ENCODE results near the gene GABPA. TPM values are rescaled to one million over a fixed set of nuclear protein-coding genes. Genes with fewer than 3 reads are reported as not detected.

Gene GABPA
- polyA plus RNA-seq, 1 of the 3 experiments (the other 2 are of a cell fraction) = 6.2 TPM

- no peaks in the 10 kb centered on the region for H3K9me3 ChIP-seq
- WGBS (ENCODE audit: low lambda C conversion rate) = 45% methylated on average over 7 of the region's 7 CpGs
- peaks cover 4 to 6% of the 10 kb centered on the region in 2 experiments for H3K36me3 ChIP-seq (replicated peaks in 1 of 2; ENCODE audit: control insufficient read depth in 1 of 2, insufficient read depth in 2 of 2, low read length in 1 of 2)
- no peaks in the 10 kb centered on the region for H3K27me3 ChIP-seq (ENCODE audit: insufficient read depth)
- POLR2A ChIA-PET = no interaction called here
- H3K27ac ChIP-seq (ENCODE audit: low read depth in 2 of 2, low read length in 1 of 2) = no peak overlapping the region
- no peaks in the 10 kb centered on the region for H4K20me1 ChIP-seq (ENCODE audit: insufficient read depth)
- DNase-seq = peak; percentile 47
- no peaks in the 10 kb centered on the region for H3K9me2 ChIP-seq
- peaks cover 6% of the 10 kb centered on the region for H3F3A ChIP-seq (replicated peaks; ENCODE audit: insufficient read depth)
- no peak overlapping the region for H2AFZ ChIP-seq (ENCODE audit: low read depth)
- no peaks in the 10 kb centered on the region for H3K79me2 ChIP-seq (ENCODE audit: insufficient read depth)
- H3K4me3 ChIP-seq (ENCODE audit: low read depth in 2 of 2, low read length in 1 of 2) = no peak overlapping the region
- no peaks in the 10 kb centered on the region for H3K4me1 ChIP-seq (ENCODE audit: control insufficient read depth in 1 of 2, insufficient read depth in 2 of 2, low read depth in 1 of 2, low read length in 1 of 2)
- H3K4me2 ChIP-seq = no peak overlapping the region
- no peak overlapping the region for H3K9ac ChIP-seq
- TF ChIP-seq MAX (IDR thresholded peaks at IDR 0.05; ENCODE audit: low read depth) (no peak), RCOR1 (IDR thresholded peaks at IDR 0.05; ENCODE audit: low read length) (no peak), RAD21 (IDR thresholded peaks at IDR 0.05; ENCODE audit: low read length) (peak; percentile 76), RXRA (IDR thresholded peaks at IDR 0.05; ENCODE audit: borderline replicate concordance, low read depth) (no peak), FOSL2 (IDR thresholded peaks at IDR 0.05; ENCODE audit: borderline replicate concordance, low read depth) (no peak), SMC3 (IDR thresholded peaks at IDR 0.05; ENCODE audit: low read depth, low read length) (peak; percentile 89), CTCF (IDR thresholded peaks at IDR 0.05) (peak; percentile 93), MXI1 (IDR thresholded peaks at IDR 0.05; ENCODE audit: low read depth, low read length) (no peak), USF2 (IDR thresholded peaks at IDR 0.05; ENCODE audit: borderline replicate concordance, low read depth, low read length) (no peak)
- CTCF ChIA-PET = interaction anchor here (0.6 to 5.4 kb wide), 15 partner anchors 9 to 100 kb away, joined by 3 to 75 read pairs (median 4); partner anchors contain the start of gene JAM2
Observed at GRCh38 chr21:25708467-25709065, 26.2 kb upstream of the GABPA start.

GRCh38 chr21:25709684-25710265, 25.0 kb upstream of the GABPA start:
- Histone ChIP-seq H3K9ac (no peak overlapping the region), H3K27me3 (ENCODE audit: insufficient read depth) (no peaks in the 10 kb centered on the region), H3K36me3 (replicated peaks in 1 of 2; ENCODE audit: control insufficient read depth in 1 of 2, insufficient read depth in 2 of 2, low read length in 1 of 2) (peaks cover 7 to 10% of the 10 kb centered on the region in 2 experiments), H3K4me3 (ENCODE audit: low read depth in 2 of 2, low read length in 1 of 2) (no peak overlapping the region), H3K27ac (ENCODE audit: low read depth in 2 of 2, low read length in 1 of 2) (no peak overlapping the region), H3K79me2 (ENCODE audit: insufficient read depth) (no peaks in the 10 kb centered on the region), H4K20me1 (ENCODE audit: insufficient read depth) (no peaks in the 10 kb centered on the region), H3K9me3 (no peaks in the 10 kb centered on the region), H3K4me2 (no peak overlapping the region), H3K9me2 (no peaks in the 10 kb centered on the region), H3F3A (replicated peaks; ENCODE audit: insufficient read depth) (peaks cover 6% of the 10 kb centered on the region), H2AFZ (ENCODE audit: low read depth) (no peak overlapping the region), H3K4me1 (ENCODE audit: control insufficient read depth in 1 of 2, insufficient read depth in 2 of 2, low read depth in 1 of 2, low read length in 1 of 2) (no peaks in the 10 kb centered on the region)
- ChIA-PET POLR2A (no interaction called here), CTCF (interaction anchor here (0.6 to 1.2 kb wide), 3 partner anchors 87 to 1007 kb away, joined by 3 to 9 read pairs (median 3); no protein-coding TSS in a partner anchor)
- WGBS (ENCODE audit: low lambda C conversion rate) = 89% methylated on average over 5 of the region's 5 CpGs
- DNase-seq = no peak
- TF ChIP-seq USF1 (IDR thresholded peaks at IDR 0.05; ENCODE audit: borderline replicate concordance, low read depth) (no peak), PBX3 (IDR thresholded peaks at IDR 0.05) (no peak), RCOR1 (IDR thresholded peaks at IDR 0.05; ENCODE audit: low read length) (no peak)

All from SK-N-SH (cell line).